Left lung (tissue), 10 donors: Measurements from ENCODE around the gene VWC2. TPM values are rescaled to one million over a fixed set of nuclear protein-coding genes. Genes with fewer than 3 reads are reported as not detected.

Source experiments
- ATAC-seq: fragments of 200-7000 bp; cut with Tn5 transposase; one replicate; pipeline ENCODE4 v1.9.1; 2020; ENCODE audit warnings: moderate library complexity
- DNase-seq, 4 donors: peaks; one replicate each; pipeline ENCODE4 v3.0.0-alpha.2; 2013 to 2020
- H3K27ac ChIP-seq, 2 donors: fragments of 200-600 bp; sonication (generic) in 1 of 2; one replicate each; pipeline versions ENCODE4 v1.5.0 to v1.8.0; 2020 to 2021
- H3K27me3 ChIP-seq, 2 donors: fragments of 200-600 bp; sonication (generic) in 1 of 2; one replicate each; pipeline versions ENCODE4 v1.5.0 to v1.8.0; 2020 to 2021
- H3K36me3 ChIP-seq, 2 donors: fragments of 200-600 bp; sonication (generic) in 1 of 2; one replicate each; pipeline versions ENCODE4 v1.5.0 to v1.8.0; 2020 to 2021
- H3K4me1 ChIP-seq, 2 donors: fragments of 200-600 bp; one replicate each; pipeline ENCODE4 v1.8.0; 2021
- H3K4me3 ChIP-seq, 2 donors: fragments of 200-600 bp; sonication (generic) in 1 of 2; one replicate each; pipeline versions ENCODE4 v1.5.0 to v1.8.0; 2020 to 2021; ENCODE audit warnings: mild to moderate bottlenecking in 1 of 2
- H3K9me3 ChIP-seq, 2 donors: fragments of 200-600 bp; sonication (generic) in 1 of 2; one replicate each; pipeline versions ENCODE4 v1.5.0 to v1.8.0; 2020 to 2021
- CTCF ChIP-seq, 2 donors: fragments of 200-600 bp; sonication (generic) in 1 of 2; IDR thresholded peaks; one replicate each; pipeline versions ENCODE4 v1.5.0 to v1.8.0; 2021; ENCODE audit warnings: antibody characterized with exemption in 2 of 2
- intact Hi-C, 2 donors: fragments of 100-400 bp; cut with DNase I; formaldehyde crosslinking; loops; one replicate each; pipeline versions ENCODE4 v1.11.2 to v1.14.2; 2022
- polyA plus RNA-seq, 6 donors: library from polyadenylated mRNA; unstranded; fragments of 120-200 nt; gene quantifications; one replicate each; pipeline ENCODE4 v1.2.1, GENCODE V29; 2013; ENCODE audit not compliant: insufficient read length in 6 of 6
- total RNA-seq, 2 donors: library from RNA; stranded (reverse); fragmentation: NEBNext Ultra II Directional; extraction: Animal tissue kit (Norgen Biotek cat#: 25700); gene quantifications; one replicate each; pipeline ENCODE4 v1.2.1, GENCODE V29; 2021
- donor health status: DM: no; HTN: yes; CAD: no.
- donor health status: DM: no; HTN: no; CAD: no.

VWC2 gene
- total and polyA plus RNA-seq, 8 donors = 0.01 to 0.10 (median 0.02) TPM; not detected in 1

- TF ChIP-seq CTCF (IDR thresholded peaks at IDR 0.05) = no peak
- Histone ChIP-seq H3K4me3 (no peak overlapping the region), H3K4me1 (no peaks in the 10 kb centered on the region), H3K9me3 (peaks cover 0 to 18% of the 10 kb centered on the region in 2 donors), H3K27me3 (no peaks in the 10 kb centered on the region), H3K27ac (no peak overlapping the region), H3K36me3 (no peaks in the 10 kb centered on the region)
- no peak for DNase-seq
- intact Hi-C loops = no loop called here
- no peak for ATAC-seq
These were observed 154.2 kb downstream of the VWC2 start for GRCh38 chr7:49927631-49928030.

- no peaks in the 10 kb centered on the region for H3K4me1 ChIP-seq
- TF ChIP-seq CTCF (IDR thresholded peaks at IDR 0.05) = no peak
- ATAC-seq = no peak
- H3K27ac ChIP-seq = no peak overlapping the region
- H3K27me3 ChIP-seq = no peaks in the 10 kb centered on the region
- H3K4me3 ChIP-seq = no peak overlapping the region
- no peaks in the 10 kb centered on the region for H3K36me3 ChIP-seq
- intact Hi-C loops = no loop called here
- H3K9me3 ChIP-seq = peaks cover 0 to 24% of the 10 kb centered on the region in 2 donors
- DNase-seq = no peak
These were observed 155.3 kb downstream of the VWC2 start for GRCh38 chr7:49928787-49929186.

GRCh38 chr7:49931627-49932026 lies 158.2 kb downstream of the VWC2 start:
- Histone ChIP-seq H3K36me3 (no peaks in the 10 kb centered on the region), H3K27me3 (no peaks in the 10 kb centered on the region), H3K4me1 (no peaks in the 10 kb centered on the region), H3K27ac (no peak overlapping the region), H3K9me3 (peaks cover 0 to 24% of the 10 kb centered on the region in 2 donors), H3K4me3 (no peak overlapping the region)
- no peak for TF ChIP-seq CTCF (IDR thresholded peaks at IDR 0.05)
- no peak for ATAC-seq
- DNase-seq = no peak
- intact Hi-C loops = no loop called here

- Histone ChIP-seq H3K4me3 (no peak overlapping the region), H3K27me3 (no peaks in the 10 kb centered on the region), H3K9me3 (peaks cover 0 to 7% of the 10 kb centered on the region in 2 donors), H3K4me1 (no peaks in the 10 kb centered on the region), H3K27ac (no peak overlapping the region), H3K36me3 (no peaks in the 10 kb centered on the region)
- intact Hi-C loops = no loop called here
- no peak for ATAC-seq
- DNase-seq = no peak
- no peak for TF ChIP-seq CTCF (IDR thresholded peaks at IDR 0.05)
These were observed 164.2 kb downstream of the VWC2 start for GRCh38 chr7:49937608-49938007.
